K562 (cell line): ENCODE results near the gene BEST1. TPM values are rescaled to one million over a fixed set of nuclear protein-coding genes. Genes with fewer than 3 reads are reported as not detected.

Experiments used
- CBX1 ChIP-seq: sonication (generic); IDR thresholded peaks from 2 replicates; pipeline ENCODE4 v1.6.1; 2016; ENCODE audit warnings: antibody characterized with exemption, low read depth, mild to moderate bottlenecking
- CC2D1A ChIP-seq: fragments of 450-650 bp; IDR thresholded peaks from 2 replicates; pipeline ENCODE4 v1.6.1; 2017; ENCODE audit warnings: mild to moderate bottlenecking
- FOXA3 ChIP-seq, 2 experiments: fragments of 450-650 bp in 1 of 2; sonication (generic) in 1 of 2; formaldehyde crosslinking; IDR thresholded peaks in 1 of 2; conservative IDR thresholded peaks in 1 of 2; 2 replicates each; pipeline versions ENCODE4 v1.4.0 to v1.8.0; 2020 to 2022; ENCODE audit warnings: mild to moderate bottlenecking in 2 of 2, missing genetic modification reagents in 1 of 2
- L3MBTL2 ChIP-seq: fragments of 450-650 bp; IDR thresholded peaks from 2 replicates; pipeline ENCODE4 v1.6.1; 2016; ENCODE audit warnings: mild to moderate bottlenecking, moderate library complexity
- LCOR ChIP-seq: sonication (generic); formaldehyde crosslinking; IDR thresholded peaks from 2 replicates; pipeline ENCODE4 v1.8.0; 2022; ENCODE audit warnings: mild to moderate bottlenecking, missing genetic modification reagents
- MYNN ChIP-seq, 2 experiments: sonication (generic); formaldehyde crosslinking in 1 of 2; IDR thresholded peaks; 2 replicates each; pipeline versions ENCODE4 v1.5.0 to v1.6.1; 2016 to 2020; ENCODE audit warnings: antibody characterized with exemption in 1 of 2, missing genetic modification reagents in 1 of 2
- NRF1 ChIP-seq, 2 experiments: fragments of 450-650 bp; IDR thresholded peaks in 1 of 2; conservative IDR thresholded peaks in 1 of 2; 2 replicates each; pipeline ENCODE4 v1.6.1; 2014; ENCODE audit warnings: mild to moderate bottlenecking in 2 of 2
- PHF20 ChIP-seq: fragments of 450-650 bp; IDR thresholded peaks from 2 replicates; pipeline ENCODE4 v1.6.1; 2018; ENCODE audit not compliant: partially characterized antibody
- TAF1 ChIP-seq: IDR thresholded peaks from 2 replicates; pipeline ENCODE4 v1.6.1; 2011; ENCODE audit warnings: mild to moderate bottlenecking, low read length, moderate library complexity; ENCODE audit not compliant: insufficient read depth, control insufficient read depth, severe bottlenecking; ENCODE audit errors: extremely low read depth
- ZKSCAN1 ChIP-seq: fragments of 150-350 bp; IDR thresholded peaks from 2 replicates; pipeline ENCODE4 v1.6.1; 2016; ENCODE audit warnings: low read depth, low read length
- ZNF12 ChIP-seq: sonication (generic); formaldehyde crosslinking; IDR thresholded peaks from 2 replicates; pipeline ENCODE4 v1.4.0; 2020; ENCODE audit warnings: mild to moderate bottlenecking, missing genetic modification reagents
- ZSCAN29 ChIP-seq: fragments of 450-650 bp; IDR thresholded peaks from 2 replicates; pipeline ENCODE4 v1.6.1; 2017
- polyA plus RNA-seq, 8 experiments: library from polyadenylated mRNA; depleted of rRNA in 4 of 8; stranded (reverse) in 5 of 8; unstranded in 3 of 8; fragments of >200 nt; fragmentation: Nextera tagmentation in 2 of 8; fragmentation: Illumina TruSeq in 1 of 8; extraction: Ambion mirVana in 2 of 8; extraction: Trizol in 1 of 8; gene quantifications; 2 replicates each; pipeline versions ENCODE4 v1.2.1 to v1.2.3, GENCODE V29; 2011 to 2014; ENCODE audit warnings: inconsistent platforms in 1 of 8, missing spikeins in 1 of 8
- total RNA-seq, 7 experiments: library from RNA; depleted of rRNA in 6 of 7; stranded (reverse); fragments of >200 nt in 6 of 7; fragmentation: Illumina TruSeq in 2 of 7; extraction: Trizol in 2 of 7; gene quantifications; 2 replicates each; pipeline versions ENCODE4 v1.2.1 to v1.2.3, GENCODE V29; 2011 to 2021; ENCODE audit warnings: low replicate concordance in 1 of 7
- TF ChIP-seq, protein P1 (sequence below): fragments of 450-650 bp; IDR thresholded peaks from 2 replicates; pipeline ENCODE4 v1.6.1; 2016; ENCODE audit warnings: mild to moderate bottlenecking, moderate library complexity
- TF ChIP-seq, protein P2 (sequence below): fragments of 450-650 bp; IDR thresholded peaks from 2 replicates; pipeline ENCODE4 v1.6.1; 2016; ENCODE audit warnings: low read depth, mild to moderate bottlenecking, moderate library complexity

BEST1 gene
- total and polyA plus RNA-seq, 9 of the 15 experiments (the other 6 are each of a cell fraction or from before 2014, with no cell fraction given): 0.07 to 1.3 (median 0.40) TPM

DNA sequence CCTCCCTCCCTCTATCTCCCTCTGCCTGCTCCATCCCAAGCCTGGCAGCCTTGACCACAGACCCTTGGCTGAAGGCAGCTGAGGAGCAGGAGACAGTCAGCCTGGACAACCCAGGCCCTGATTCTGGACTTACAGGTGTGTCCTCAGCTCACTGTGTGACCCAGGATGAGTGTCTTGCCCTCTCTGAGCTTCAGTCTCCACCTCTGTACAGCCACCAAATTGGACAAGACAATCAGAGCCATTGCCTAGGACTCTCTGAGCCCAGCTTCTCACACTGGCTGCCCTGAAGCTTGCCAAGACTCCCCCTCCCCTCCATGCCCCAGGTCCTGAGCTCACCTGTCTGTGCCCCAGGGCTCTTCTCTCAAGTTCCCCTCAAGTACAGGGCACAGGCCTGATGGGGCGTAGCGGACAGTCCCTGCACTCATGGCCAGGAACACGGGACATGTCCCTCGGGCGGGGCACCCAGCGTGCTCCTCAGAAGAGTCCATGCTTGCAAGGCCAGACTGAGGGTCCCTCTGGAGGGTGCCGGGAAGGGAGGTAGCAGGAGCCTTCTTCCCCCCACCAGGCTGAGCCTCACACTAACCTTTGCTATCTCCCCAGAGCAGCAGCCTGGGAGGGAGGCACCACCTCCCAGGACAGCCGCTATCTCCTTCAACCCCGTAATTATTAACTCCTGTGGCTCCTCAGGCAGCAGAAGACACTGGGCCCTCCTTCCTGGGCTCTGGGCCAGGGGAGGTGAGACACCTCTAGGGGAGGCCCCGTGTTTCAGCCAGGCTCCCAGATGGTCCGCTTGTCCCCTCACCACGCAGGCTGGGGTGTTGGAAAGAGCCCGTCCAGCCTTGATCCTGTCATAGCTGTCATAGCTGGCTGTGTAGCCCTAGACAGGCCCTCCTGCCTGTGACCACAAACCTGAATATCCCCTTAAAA is 30.2 kb upstream of the BEST1 start (continued):
- TF ChIP-seq, protein P1, sequence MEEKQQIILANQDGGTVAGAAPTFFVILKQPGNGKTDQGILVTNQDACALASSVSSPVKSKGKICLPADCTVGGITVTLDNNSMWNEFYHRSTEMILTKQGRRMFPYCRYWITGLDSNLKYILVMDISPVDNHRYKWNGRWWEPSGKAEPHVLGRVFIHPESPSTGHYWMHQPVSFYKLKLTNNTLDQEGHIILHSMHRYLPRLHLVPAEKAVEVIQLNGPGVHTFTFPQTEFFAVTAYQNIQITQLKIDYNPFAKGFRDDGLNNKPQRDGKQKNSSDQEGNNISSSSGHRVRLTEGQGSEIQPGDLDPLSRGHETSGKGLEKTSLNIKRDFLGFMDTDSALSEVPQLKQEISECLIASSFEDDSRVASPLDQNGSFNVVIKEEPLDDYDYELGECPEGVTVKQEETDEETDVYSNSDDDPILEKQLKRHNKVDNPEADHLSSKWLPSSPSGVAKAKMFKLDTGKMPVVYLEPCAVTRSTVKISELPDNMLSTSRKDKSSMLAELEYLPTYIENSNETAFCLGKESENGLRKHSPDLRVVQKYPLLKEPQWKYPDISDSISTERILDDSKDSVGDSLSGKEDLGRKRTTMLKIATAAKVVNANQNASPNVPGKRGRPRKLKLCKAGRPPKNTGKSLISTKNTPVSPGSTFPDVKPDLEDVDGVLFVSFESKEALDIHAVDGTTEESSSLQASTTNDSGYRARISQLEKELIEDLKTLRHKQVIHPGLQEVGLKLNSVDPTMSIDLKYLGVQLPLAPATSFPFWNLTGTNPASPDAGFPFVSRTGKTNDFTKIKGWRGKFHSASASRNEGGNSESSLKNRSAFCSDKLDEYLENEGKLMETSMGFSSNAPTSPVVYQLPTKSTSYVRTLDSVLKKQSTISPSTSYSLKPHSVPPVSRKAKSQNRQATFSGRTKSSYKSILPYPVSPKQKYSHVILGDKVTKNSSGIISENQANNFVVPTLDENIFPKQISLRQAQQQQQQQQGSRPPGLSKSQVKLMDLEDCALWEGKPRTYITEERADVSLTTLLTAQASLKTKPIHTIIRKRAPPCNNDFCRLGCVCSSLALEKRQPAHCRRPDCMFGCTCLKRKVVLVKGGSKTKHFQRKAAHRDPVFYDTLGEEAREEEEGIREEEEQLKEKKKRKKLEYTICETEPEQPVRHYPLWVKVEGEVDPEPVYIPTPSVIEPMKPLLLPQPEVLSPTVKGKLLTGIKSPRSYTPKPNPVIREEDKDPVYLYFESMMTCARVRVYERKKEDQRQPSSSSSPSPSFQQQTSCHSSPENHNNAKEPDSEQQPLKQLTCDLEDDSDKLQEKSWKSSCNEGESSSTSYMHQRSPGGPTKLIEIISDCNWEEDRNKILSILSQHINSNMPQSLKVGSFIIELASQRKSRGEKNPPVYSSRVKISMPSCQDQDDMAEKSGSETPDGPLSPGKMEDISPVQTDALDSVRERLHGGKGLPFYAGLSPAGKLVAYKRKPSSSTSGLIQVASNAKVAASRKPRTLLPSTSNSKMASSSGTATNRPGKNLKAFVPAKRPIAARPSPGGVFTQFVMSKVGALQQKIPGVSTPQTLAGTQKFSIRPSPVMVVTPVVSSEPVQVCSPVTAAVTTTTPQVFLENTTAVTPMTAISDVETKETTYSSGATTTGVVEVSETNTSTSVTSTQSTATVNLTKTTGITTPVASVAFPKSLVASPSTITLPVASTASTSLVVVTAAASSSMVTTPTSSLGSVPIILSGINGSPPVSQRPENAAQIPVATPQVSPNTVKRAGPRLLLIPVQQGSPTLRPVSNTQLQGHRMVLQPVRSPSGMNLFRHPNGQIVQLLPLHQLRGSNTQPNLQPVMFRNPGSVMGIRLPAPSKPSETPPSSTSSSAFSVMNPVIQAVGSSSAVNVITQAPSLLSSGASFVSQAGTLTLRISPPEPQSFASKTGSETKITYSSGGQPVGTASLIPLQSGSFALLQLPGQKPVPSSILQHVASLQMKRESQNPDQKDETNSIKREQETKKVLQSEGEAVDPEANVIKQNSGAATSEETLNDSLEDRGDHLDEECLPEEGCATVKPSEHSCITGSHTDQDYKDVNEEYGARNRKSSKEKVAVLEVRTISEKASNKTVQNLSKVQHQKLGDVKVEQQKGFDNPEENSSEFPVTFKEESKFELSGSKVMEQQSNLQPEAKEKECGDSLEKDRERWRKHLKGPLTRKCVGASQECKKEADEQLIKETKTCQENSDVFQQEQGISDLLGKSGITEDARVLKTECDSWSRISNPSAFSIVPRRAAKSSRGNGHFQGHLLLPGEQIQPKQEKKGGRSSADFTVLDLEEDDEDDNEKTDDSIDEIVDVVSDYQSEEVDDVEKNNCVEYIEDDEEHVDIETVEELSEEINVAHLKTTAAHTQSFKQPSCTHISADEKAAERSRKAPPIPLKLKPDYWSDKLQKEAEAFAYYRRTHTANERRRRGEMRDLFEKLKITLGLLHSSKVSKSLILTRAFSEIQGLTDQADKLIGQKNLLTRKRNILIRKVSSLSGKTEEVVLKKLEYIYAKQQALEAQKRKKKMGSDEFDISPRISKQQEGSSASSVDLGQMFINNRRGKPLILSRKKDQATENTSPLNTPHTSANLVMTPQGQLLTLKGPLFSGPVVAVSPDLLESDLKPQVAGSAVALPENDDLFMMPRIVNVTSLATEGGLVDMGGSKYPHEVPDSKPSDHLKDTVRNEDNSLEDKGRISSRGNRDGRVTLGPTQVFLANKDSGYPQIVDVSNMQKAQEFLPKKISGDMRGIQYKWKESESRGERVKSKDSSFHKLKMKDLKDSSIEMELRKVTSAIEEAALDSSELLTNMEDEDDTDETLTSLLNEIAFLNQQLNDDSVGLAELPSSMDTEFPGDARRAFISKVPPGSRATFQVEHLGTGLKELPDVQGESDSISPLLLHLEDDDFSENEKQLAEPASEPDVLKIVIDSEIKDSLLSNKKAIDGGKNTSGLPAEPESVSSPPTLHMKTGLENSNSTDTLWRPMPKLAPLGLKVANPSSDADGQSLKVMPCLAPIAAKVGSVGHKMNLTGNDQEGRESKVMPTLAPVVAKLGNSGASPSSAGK: peak; percentile 62
- TF ChIP-seq TAF1 (peak; percentile 54), LCOR (peak; percentile 87), L3MBTL2 (peak; percentile 74), NRF1 (conservative IDR thresholded peaks at IDR 0.05 in 1 of 2, IDR thresholded peaks at IDR 0.05 in 1 of 2) (peak; percentile 27), FOXA3 (CRISPR knock-in tag; conservative IDR thresholded peaks at IDR 0.05 in 1 of 2, IDR thresholded peaks at IDR 0.05 in 1 of 2) (peak in 1 of 2 experiments; percentile 51; a peak in 1 of 4 replicates), MYNN (IDR thresholded peaks at IDR 0.05) (peak; percentile 73; the same call in 1 of the 2 replicates), MYNN (CRISPR knock-in tag; IDR thresholded peaks at IDR 0.05) (no peak), ZNF12 (0 out of 2 replicates have a peak, but pooled peaks have one; percentile 42), CBX1 (0 out of 2 replicates have a peak, but pooled peaks have one; percentile 48), ZSCAN29 (0 out of 2 replicates have a peak, but pooled peaks have one; percentile 12), ZKSCAN1 (peak; percentile 67; the same call in 1 of the 2 replicates), CC2D1A (peak; percentile 87; the same call in 1 of the 2 replicates), PHF20 (peak; percentile 36)
- TF ChIP-seq, protein P2, sequence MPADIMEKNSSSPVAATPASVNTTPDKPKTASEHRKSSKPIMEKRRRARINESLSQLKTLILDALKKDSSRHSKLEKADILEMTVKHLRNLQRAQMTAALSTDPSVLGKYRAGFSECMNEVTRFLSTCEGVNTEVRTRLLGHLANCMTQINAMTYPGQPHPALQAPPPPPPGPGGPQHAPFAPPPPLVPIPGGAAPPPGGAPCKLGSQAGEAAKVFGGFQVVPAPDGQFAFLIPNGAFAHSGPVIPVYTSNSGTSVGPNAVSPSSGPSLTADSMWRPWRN: 0 out of 2 replicates have a peak, but pooled peaks have one; percentile 21
